Measurements from ENCODE around the gene SOHLH1. TPM values are rescaled to one million over a fixed set of nuclear protein-coding genes. Genes with fewer than 3 reads are reported as not detected.

Gene SOHLH1
- total RNA-seq, 6 donors from 2014 or later, result not detected

GRCh38 chr9:135687216-135687615 is 12.1 kb downstream of the SOHLH1 start:
- no peak overlapping the region for H3K4me3 ChIP-seq
- no peaks in the 10 kb centered on the region for H3K9me3 ChIP-seq
- ATAC-seq (ENCODE audit: low FRiP score in 2 of 2) (no peak), DNase-seq (peak in 1 of 2 donors; percentile 74)
- no peaks in the 10 kb centered on the region for H3K4me1 ChIP-seq
- H3K27me3 ChIP-seq, result no peaks in the 10 kb centered on the region
- TF ChIP-seq POLR2A (IDR thresholded peaks at IDR 0.05), result no peak
- no peak for TF ChIP-seq POLR2AphosphoS5 (IDR thresholded peaks at IDR 0.05)
- TF ChIP-seq CTCF (IDR thresholded peaks at IDR 0.05), result no peak
- no peak for TF ChIP-seq EP300 (IDR thresholded peaks at IDR 0.05)
- H3K36me3 ChIP-seq, result no peaks in the 10 kb centered on the region
- no peak overlapping the region for H3K27ac ChIP-seq
- 83 to 93% methylated on average over 5 to 12 of the region's 15 CpGs for WGBS, 2 donors

- DNase-seq (peak in 1 of 2 donors; percentile 63), ATAC-seq (ENCODE audit: low FRiP score in 2 of 2) (no peak)
- Histone ChIP-seq H3K27me3 (no peaks in the 10 kb centered on the region), H3K4me1 (no peaks in the 10 kb centered on the region), H3K4me3 (no peak overlapping the region), H3K36me3 (no peaks in the 10 kb centered on the region), H3K9me3 (no peaks in the 10 kb centered on the region), H3K27ac (no peak overlapping the region)
- 72% methylated on average over 17 of the region's 17 CpGs; no CpG with 5 or more reads in 1 of the 2 donors for WGBS, 2 donors
- no peak for TF ChIP-seq POLR2AphosphoS5 (IDR thresholded peaks at IDR 0.05)
Observed at GRCh38 chr9:135684691-135685090, 14.6 kb downstream of the SOHLH1 start.

GRCh38 chr9:135683401-135684034 is 15.8 kb downstream of the SOHLH1 start:
- H3K36me3 ChIP-seq, result no peaks in the 10 kb centered on the region
- WGBS, 2 donors, result 40 to 77% methylated on average over 1 to 15 of the region's 15 CpGs
- H3K9me3 ChIP-seq, result no peaks in the 10 kb centered on the region
- H3K4me3 ChIP-seq, result no peak overlapping the region
- no peaks in the 10 kb centered on the region for H3K4me1 ChIP-seq
- no peak for ATAC-seq (ENCODE audit: low FRiP score in 2 of 2)
- DNase-seq, result peak in 1 of 2 donors; percentile 45
- H3K27ac ChIP-seq, result no peak overlapping the region
- TF ChIP-seq POLR2AphosphoS5 (IDR thresholded peaks at IDR 0.05) (no peak), CTCF (IDR thresholded peaks at IDR 0.05) (no peak), EP300 (IDR thresholded peaks at IDR 0.05) (no peak), POLR2A (IDR thresholded peaks at IDR 0.05) (no peak)
- H3K27me3 ChIP-seq, result no peaks in the 10 kb centered on the region

GRCh38 chr9:135681161-135681560 is 18.1 kb downstream of the SOHLH1 start:
- Histone ChIP-seq H3K4me3 (no peak overlapping the region), H3K27me3 (no peaks in the 10 kb centered on the region), H3K9me3 (no peaks in the 10 kb centered on the region), H3K4me1 (no peaks in the 10 kb centered on the region), H3K36me3 (no peaks in the 10 kb centered on the region), H3K27ac (no peak overlapping the region)
- ATAC-seq (ENCODE audit: low FRiP score in 2 of 2) (no peak), DNase-seq (peak in 1 of 2 donors; percentile 55)
- WGBS, 2 donors, result 81 to 89% methylated on average over 5 of the region's 5 CpGs
- TF ChIP-seq EP300 (IDR thresholded peaks at IDR 0.05) (no peak), POLR2AphosphoS5 (IDR thresholded peaks at IDR 0.05) (no peak), CTCF (IDR thresholded peaks at IDR 0.05) (no peak)

GRCh38 chr9:135680056-135680455 is 19.2 kb downstream of the SOHLH1 start:
- H3K4me1 ChIP-seq, result no peaks in the 10 kb centered on the region
- no peak overlapping the region for H3K27ac ChIP-seq
- ATAC-seq (ENCODE audit: low FRiP score in 2 of 2) (no peak), DNase-seq (peak in 1 of 2 donors; percentile 58)
- TF ChIP-seq POLR2A (IDR thresholded peaks at IDR 0.05), result no peak
- no peak for TF ChIP-seq CTCF (IDR thresholded peaks at IDR 0.05)
- no peak for TF ChIP-seq EP300 (IDR thresholded peaks at IDR 0.05)
- no peak for TF ChIP-seq POLR2AphosphoS5 (IDR thresholded peaks at IDR 0.05)
- no peaks in the 10 kb centered on the region for H3K9me3 ChIP-seq
- H3K36me3 ChIP-seq, result no peaks in the 10 kb centered on the region
- WGBS, 2 donors, result 51 to 60% methylated on average over 15 of the region's 16 CpGs
- no peak overlapping the region for H3K4me3 ChIP-seq
- H3K27me3 ChIP-seq, result no peaks in the 10 kb centered on the region

Data from upper lobe of left lung (tissue), 6 donors.